Neural cell (in vitro differentiated cells): Measurements from ENCODE around the gene HHIPL2. TPM values are rescaled to one million over a fixed set of nuclear protein-coding genes. Genes with fewer than 3 reads are reported as not detected.
"Not testable (repeated sequence)": the region's sequence is repeated elsewhere in the genome, so short reads cannot be mapped to it uniquely, and the experiment has no call there.

Experiments
- H2AFZ ChIP-seq: fragments of 200-600, 300-800 bp; sonication (generic), shearing (Covaris generic); 2 replicates; pipeline ENCODE4 v1.6.0; 2014; ENCODE audit warnings: low read depth, mild to moderate bottlenecking, antibody characterized with exemption, low read length, moderate library complexity
- H3F3A ChIP-seq: fragments of 200-600 bp; shearing (Covaris generic); 2 replicates; pipeline ENCODE4 v1.6.1; 2016; ENCODE audit warnings: mild to moderate bottlenecking, moderate library complexity, mixed read lengths, antibody characterized with exemption, low read length; ENCODE audit not compliant: insufficient read depth, poor library complexity, severe bottlenecking
- H3K27ac ChIP-seq: fragments of 200-600, 300-800 bp; sonication (generic), shearing (Covaris generic); 2 replicates; pipeline ENCODE4 v1.5.1; 2014; ENCODE audit warnings: mild to moderate bottlenecking, low read length, moderate library complexity
- H3K27me3 ChIP-seq: fragments of 300-800, 200-600 bp; sonication (generic), shearing (Covaris generic); 2 replicates; pipeline ENCODE4 v1.6.0; 2014; ENCODE audit warnings: mild to moderate bottlenecking, low read depth, low read length, moderate library complexity; ENCODE audit not compliant: insufficient read depth
- H3K36me3 ChIP-seq: fragments of 300-800, 200-600 bp; sonication (generic), shearing (Covaris generic); 2 replicates; pipeline ENCODE4 v1.5.1; 2014; ENCODE audit warnings: mild to moderate bottlenecking, antibody characterized with exemption, low read length, moderate library complexity; ENCODE audit not compliant: insufficient read depth
- H3K4me2 ChIP-seq: fragments of 300-800, 200-600 bp; sonication (generic), shearing (Covaris generic); 2 replicates; pipeline ENCODE4 v1.6.0; 2014; ENCODE audit warnings: mild to moderate bottlenecking, low read length
- H3K4me3 ChIP-seq: fragments of 300-800, 200-600 bp; sonication (generic), shearing (Covaris generic); 2 replicates; pipeline ENCODE4 v1.5.1; 2014; ENCODE audit warnings: mild to moderate bottlenecking, low read length, moderate library complexity
- H3K79me2 ChIP-seq: fragments of 200-600 bp; shearing (Covaris generic); replicated peaks from 2 replicates; pipeline ENCODE4 v1.6.0; 2014; ENCODE audit warnings: mild to moderate bottlenecking, low read length, moderate library complexity; ENCODE audit not compliant: insufficient read depth
- H3K9ac ChIP-seq: fragments of 300-800, 200-600 bp; sonication (generic), shearing (Covaris generic); 2 replicates; pipeline ENCODE4 v1.6.1; 2016; ENCODE audit warnings: mild to moderate bottlenecking, low read length, mixed read lengths
- H3K9me2 ChIP-seq: fragments of 200-600 bp; shearing (Covaris generic); 2 replicates; pipeline ENCODE4 v1.6.1; 2016; ENCODE audit warnings: mild to moderate bottlenecking, low read length, mixed read lengths; ENCODE audit not compliant: insufficient read depth
- H3K9me3 ChIP-seq: fragments of 200-600, 300-800 bp; sonication (generic), shearing (Covaris generic); 2 replicates; pipeline ENCODE4 v1.6.1; 2016; ENCODE audit warnings: mild to moderate bottlenecking, mixed run types, low read length, moderate library complexity, mixed read lengths
- H4K20me1 ChIP-seq: fragments of 200-600 bp; shearing (Covaris generic); 2 replicates; pipeline ENCODE4 v1.6.1; 2016; ENCODE audit warnings: mild to moderate bottlenecking, mixed run types; ENCODE audit not compliant: insufficient read depth
- CTCF ChIP-seq: fragments of 450-650 bp; IDR thresholded peaks from 2 replicates; pipeline ENCODE4 v1.5.1; 2014; ENCODE audit warnings: antibody characterized with exemption, mild to moderate bottlenecking, moderate library complexity; ENCODE audit not compliant: poor library complexity, severe bottlenecking
- EP300 ChIP-seq: fragments of 450-650 bp; conservative IDR thresholded peaks from 2 replicates; pipeline ENCODE4 v1.6.1; 2014; ENCODE audit warnings: antibody characterized with exemption, mild to moderate bottlenecking, moderate library complexity; ENCODE audit not compliant: poor library complexity, severe bottlenecking
- EZH2 ChIP-seq: fragments of 200-600, 300-800 bp; shearing (Covaris generic), sonication (generic); IDR thresholded peaks from 2 replicates; pipeline ENCODE4 v1.6.1; 2014; ENCODE audit warnings: antibody characterized with exemption, low read length, borderline replicate concordance, mild to moderate bottlenecking; ENCODE audit not compliant: insufficient read depth, poor library complexity, severe bottlenecking
- MXI1 ChIP-seq: fragments of 450-650 bp; conservative IDR thresholded peaks from 2 replicates; pipeline ENCODE4 v1.6.1; 2014; ENCODE audit warnings: antibody characterized with exemption, mild to moderate bottlenecking; ENCODE audit not compliant: poor library complexity, severe bottlenecking
- POLR2AphosphoS5 ChIP-seq: IDR thresholded peaks from 2 replicates; pipeline ENCODE4 v1.6.1; 2012
- RAD21 ChIP-seq: fragments of 450-650 bp; conservative IDR thresholded peaks from 2 replicates; pipeline ENCODE4 v1.6.1; 2014; ENCODE audit warnings: antibody characterized with exemption, mild to moderate bottlenecking, moderate library complexity
- REST ChIP-seq: IDR thresholded peaks from 2 replicates; pipeline ENCODE4 v1.6.1; 2012; ENCODE audit warnings: borderline replicate concordance
- SMC3 ChIP-seq: fragments of 450-650 bp; conservative IDR thresholded peaks from 2 replicates; pipeline ENCODE4 v1.6.1; 2014; ENCODE audit warnings: antibody characterized with exemption, mild to moderate bottlenecking, moderate library complexity; ENCODE audit not compliant: poor library complexity
- TAF1 ChIP-seq: IDR thresholded peaks from 2 replicates; pipeline ENCODE4 v1.6.1; 2012; ENCODE audit warnings: low read depth
- polyA plus RNA-seq: library from polyadenylated mRNA; depleted of rRNA; stranded (reverse); fragments of >200 nt; gene quantifications from 2 replicates; pipeline ENCODE4 v1.2.3, GENCODE V29; 2014

Gene HHIPL2
- polyA plus RNA-seq, 1 donor from 2014 or later = 0.36 TPM

GRCh38 chr1:222521299-222522104 is 26.4 kb downstream of the HHIPL2 start:
- TF ChIP-seq POLR2AphosphoS5 (no peak), RAD21 (no peak), SMC3 (no peak), CTCF (no peak), REST (no peak), MXI1 (no peak), TAF1 (no peak), EZH2 (no peak), EP300 (no peak)
- H2AFZ ChIP-seq = no peak overlapping the region

GRCh38 chr1:222489496-222489895 is 58.4 kb downstream of the HHIPL2 start:
- not testable (repeated sequence) for H3K9ac ChIP-seq, H2AFZ ChIP-seq

More at GRCh38 chr1:222521299-222522104, 26.4 kb downstream of the HHIPL2 start:
- no peak overlapping the region for H3K9ac ChIP-seq
- H3F3A ChIP-seq = no peaks in the 10 kb centered on the region
- H3K4me3 ChIP-seq = no peak overlapping the region
- H3K9me2 ChIP-seq = no peaks in the 10 kb centered on the region
- H3K36me3 ChIP-seq = no peaks in the 10 kb centered on the region
- H3K9me3 ChIP-seq = no peaks in the 10 kb centered on the region
- H4K20me1 ChIP-seq = no peaks in the 10 kb centered on the region
- H3K79me2 ChIP-seq = no peaks in the 10 kb centered on the region
- H3K27me3 ChIP-seq = no peaks in the 10 kb centered on the region
- no peak overlapping the region for H3K27ac ChIP-seq
- no peak overlapping the region for H3K4me2 ChIP-seq

GRCh38 chr1:222487774-222488173 is 60.1 kb downstream of the HHIPL2 start:
- not testable (repeated sequence) for H3K27me3 ChIP-seq, H4K20me1 ChIP-seq, H3K9me2 ChIP-seq, H2AFZ ChIP-seq, H3K4me3 ChIP-seq, H3K9me3 ChIP-seq, H3F3A ChIP-seq, H3K27ac ChIP-seq, H3K36me3 ChIP-seq, H3K9ac ChIP-seq, H3K79me2 ChIP-seq, H3K4me2 ChIP-seq

More at GRCh38 chr1:222489496-222489895, 58.4 kb downstream of the HHIPL2 start:
- not testable (repeated sequence) for H3K9me3 ChIP-seq, H3K27me3 ChIP-seq, H3K36me3 ChIP-seq, H3K27ac ChIP-seq, H4K20me1 ChIP-seq, H3K4me3 ChIP-seq, H3K4me2 ChIP-seq, H3F3A ChIP-seq, H3K9me2 ChIP-seq, H3K79me2 ChIP-seq

- not testable (repeated sequence) for H3F3A ChIP-seq, H3K9me3 ChIP-seq, H3K9ac ChIP-seq, H3K4me2 ChIP-seq, H3K27ac ChIP-seq, H4K20me1 ChIP-seq, H3K36me3 ChIP-seq, H3K27me3 ChIP-seq, H3K4me3 ChIP-seq, H3K9me2 ChIP-seq, H2AFZ ChIP-seq, H3K79me2 ChIP-seq
Measured at GRCh38 chr1:222484005-222484404, 63.9 kb downstream of the HHIPL2 start.

- not testable (repeated sequence) for H3K9me2 ChIP-seq, H3K9ac ChIP-seq, H2AFZ ChIP-seq, H3K27me3 ChIP-seq, H3K36me3 ChIP-seq, H3K27ac ChIP-seq, H4K20me1 ChIP-seq, H3F3A ChIP-seq, H3K79me2 ChIP-seq, H3K4me3 ChIP-seq, H3K9me3 ChIP-seq, H3K4me2 ChIP-seq
Measured at GRCh38 chr1:222479567-222479966, 68.3 kb downstream of the HHIPL2 start.
